Mesenteric fat pad (tissue), 1 donor: Measurements from ENCODE around the gene PCOLCE2. TPM values are rescaled to one million over a fixed set of nuclear protein-coding genes. Genes with fewer than 3 reads are reported as not detected.

ENCODE experiments used
- DNase-seq: peaks from one replicate; pipeline ENCODE4 v3.0.0-alpha.2; 2020; ENCODE audit warnings: low spot score
- long read RNA-seq: library from polyadenylated mRNA; unstranded; transcript quantifications from one replicate; pipeline ENCODE4 v2.0.0, GENCODE V29; 2020
- total RNA-seq: library from RNA; stranded (reverse); fragmentation: NEBNext Ultra II Directional; extraction: Animal tissue kit (Norgen Biotek cat#: 25700); gene quantifications from one replicate; pipeline ENCODE4 v1.2.1, GENCODE V29; 2021
- donor health status: DM: yes; HTN: yes; CAD: no.

The PCOLCE2 gene, protein sequence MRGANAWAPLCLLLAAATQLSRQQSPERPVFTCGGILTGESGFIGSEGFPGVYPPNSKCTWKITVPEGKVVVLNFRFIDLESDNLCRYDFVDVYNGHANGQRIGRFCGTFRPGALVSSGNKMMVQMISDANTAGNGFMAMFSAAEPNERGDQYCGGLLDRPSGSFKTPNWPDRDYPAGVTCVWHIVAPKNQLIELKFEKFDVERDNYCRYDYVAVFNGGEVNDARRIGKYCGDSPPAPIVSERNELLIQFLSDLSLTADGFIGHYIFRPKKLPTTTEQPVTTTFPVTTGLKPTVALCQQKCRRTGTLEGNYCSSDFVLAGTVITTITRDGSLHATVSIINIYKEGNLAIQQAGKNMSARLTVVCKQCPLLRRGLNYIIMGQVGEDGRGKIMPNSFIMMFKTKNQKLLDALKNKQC
- 255 TPM for total RNA-seq
- long read RNA-seq, transcript PCOLCE2-201 (9 exons, 2,021 nt), result major isoform, 986 of 1,065 reads
- long read RNA-seq, partial matches to known transcripts, result 33 of 1,065 reads
- long read RNA-seq, other reads (novel, unspliced or antisense), result 42 of 1,065 reads

DNA sequence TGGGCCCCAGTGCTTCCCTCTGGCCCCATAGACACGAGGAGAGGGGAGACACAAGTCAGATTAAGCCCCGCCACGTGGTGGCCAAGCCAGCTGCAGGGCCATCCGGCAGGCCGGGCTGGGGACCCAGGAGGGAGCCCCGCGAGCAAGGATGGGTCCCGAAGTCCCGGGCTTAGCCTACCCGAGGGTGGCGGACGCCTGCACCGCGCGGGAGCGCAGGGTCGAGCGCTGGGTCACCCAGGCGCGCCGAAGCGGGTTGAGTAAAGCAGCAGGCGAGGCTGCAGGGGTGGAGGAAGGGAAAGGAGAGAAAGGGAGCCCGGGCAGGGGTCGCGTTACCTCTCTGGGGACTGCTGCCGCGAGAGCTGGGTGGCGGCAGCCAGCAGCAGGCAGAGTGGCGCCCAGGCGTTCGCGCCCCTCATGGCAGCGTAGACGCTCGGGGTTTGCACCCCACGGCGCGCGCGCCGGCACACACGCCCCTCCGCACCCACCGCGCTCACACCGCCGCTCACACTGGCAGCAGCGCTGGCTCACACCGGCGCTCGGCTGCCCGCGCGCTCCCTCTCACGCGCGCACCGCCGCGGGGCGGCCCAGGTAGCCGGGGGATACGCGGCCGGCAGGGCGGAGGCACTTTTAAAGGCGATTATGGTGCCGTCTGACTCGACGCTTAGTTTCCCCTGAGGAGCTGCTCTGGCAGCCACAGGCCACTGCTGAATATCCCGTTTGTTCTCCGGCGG is at the start of gene PCOLCE2:
Gene PCOLCE2, minus strand, starts transcription at position 603 of the 731 bp plus-strand sequence. Its CDS starts 187 bp downstream, at position 416.
- no peak for DNase-seq

DNA sequence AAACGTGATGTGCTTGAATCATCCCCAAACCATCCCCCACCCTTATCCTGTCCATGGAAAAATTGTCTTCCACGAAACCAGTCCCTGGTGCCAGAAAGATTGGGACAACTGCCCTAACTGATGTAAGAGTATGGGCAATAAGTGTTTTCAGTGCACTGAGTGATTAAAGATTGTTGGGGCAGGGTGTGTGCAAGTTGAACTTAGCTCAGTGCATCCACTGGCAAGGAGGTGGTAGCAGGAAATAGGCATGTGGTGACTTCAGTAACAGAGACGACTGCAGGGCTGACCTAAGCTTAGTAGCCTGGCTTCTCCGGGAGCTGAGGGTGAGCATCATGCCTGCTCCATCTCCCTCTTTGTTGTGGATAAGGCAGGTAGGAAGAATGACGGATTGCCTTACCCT is 47.1 kb upstream of the PCOLCE2 start:
- no peak for DNase-seq

DNA sequence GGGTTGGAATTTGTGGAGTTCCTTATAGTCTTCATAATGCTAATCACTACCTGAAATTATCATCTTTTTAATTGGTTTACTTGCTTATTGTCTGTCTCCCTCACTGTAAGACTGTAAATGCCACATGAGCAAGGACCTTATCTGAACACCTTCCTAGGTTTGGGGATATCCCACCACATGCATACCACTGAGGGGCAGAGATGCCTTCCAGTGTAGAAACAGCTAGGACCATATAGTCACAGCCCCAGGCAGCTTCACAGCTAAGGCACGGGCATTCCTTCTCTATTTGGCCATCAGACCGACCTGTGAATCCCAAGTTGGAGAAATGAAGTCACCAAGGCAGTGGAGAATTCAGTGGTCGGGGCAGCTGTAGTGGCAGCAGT is 46.0 kb upstream of the PCOLCE2 start:
- DNase-seq, result no peak

DNA sequence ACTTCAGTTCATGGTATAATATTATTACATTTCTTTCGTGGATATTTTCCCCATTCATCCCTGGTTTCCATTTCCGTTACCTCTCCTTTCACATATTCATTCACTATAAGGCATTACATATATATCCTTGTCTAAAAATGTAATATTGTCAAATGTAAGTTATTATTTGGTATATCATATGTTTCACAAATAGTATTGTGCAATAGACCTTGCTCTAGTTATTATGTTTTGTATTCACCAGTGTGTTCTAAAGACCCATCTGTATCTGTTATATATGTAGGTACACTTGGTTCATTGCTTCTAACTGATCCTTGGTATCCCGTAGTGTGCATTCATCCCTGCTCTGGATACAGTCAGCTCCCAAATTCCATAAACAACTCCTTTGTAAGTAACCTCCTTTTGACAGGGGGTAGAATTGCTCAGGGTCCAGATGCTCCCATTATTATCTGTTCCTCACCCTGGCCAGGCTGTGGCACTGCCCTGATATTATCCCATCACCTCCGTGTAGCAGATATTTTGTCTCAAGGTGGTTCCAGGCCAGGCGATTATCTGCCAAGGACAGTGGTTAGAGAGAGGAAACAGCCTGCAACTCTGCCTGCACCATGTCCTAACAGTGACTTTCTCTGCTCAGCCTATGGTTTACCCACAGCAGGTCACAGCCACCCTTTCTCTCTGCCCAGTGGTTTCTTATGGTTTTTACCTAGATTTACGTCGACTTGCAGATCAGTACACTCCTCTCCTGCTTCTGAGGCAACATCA is 45.4 kb upstream of the PCOLCE2 start:
- DNase-seq, result no peak

DNA sequence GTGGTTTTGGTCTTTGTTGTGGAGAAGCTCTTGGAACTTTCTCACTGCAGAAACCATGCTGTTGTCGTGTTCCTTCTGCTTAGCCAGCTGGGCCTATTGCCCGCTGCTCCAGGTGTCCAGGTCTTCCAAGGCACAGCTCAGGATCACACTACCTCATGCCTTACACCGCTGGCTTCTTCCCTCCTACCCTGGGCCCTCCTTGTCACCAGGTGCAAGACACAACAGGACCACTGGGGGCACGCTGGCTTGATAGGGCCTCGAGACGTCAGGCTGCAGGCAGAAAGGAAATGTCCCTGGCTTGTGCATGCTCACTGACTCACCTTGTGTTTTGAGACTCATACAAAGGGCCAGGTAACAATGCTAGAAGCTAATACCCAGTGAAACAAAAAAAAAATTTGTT is 42.3 kb upstream of the PCOLCE2 start:
- no peak for DNase-seq

DNA sequence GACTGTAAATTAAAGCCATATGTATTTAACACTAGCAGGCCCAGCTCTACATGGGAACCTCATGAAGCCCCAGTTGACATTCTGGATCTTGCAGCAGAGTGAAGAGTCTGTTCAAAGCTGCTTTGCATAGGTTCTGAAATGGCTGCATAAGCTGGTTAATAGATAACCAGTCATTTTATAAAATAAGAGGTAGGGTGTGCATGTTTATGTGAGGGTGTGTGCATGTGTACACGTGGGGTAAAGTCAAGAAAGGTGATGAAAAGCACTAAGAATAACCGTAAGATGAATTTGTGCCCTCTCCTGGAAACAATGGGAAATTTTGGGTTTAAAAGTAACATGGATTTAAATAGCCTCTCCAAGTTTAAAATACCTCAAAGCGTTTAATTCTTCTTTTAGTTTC is 41.6 kb upstream of the PCOLCE2 start:
- no peak for DNase-seq

DNA sequence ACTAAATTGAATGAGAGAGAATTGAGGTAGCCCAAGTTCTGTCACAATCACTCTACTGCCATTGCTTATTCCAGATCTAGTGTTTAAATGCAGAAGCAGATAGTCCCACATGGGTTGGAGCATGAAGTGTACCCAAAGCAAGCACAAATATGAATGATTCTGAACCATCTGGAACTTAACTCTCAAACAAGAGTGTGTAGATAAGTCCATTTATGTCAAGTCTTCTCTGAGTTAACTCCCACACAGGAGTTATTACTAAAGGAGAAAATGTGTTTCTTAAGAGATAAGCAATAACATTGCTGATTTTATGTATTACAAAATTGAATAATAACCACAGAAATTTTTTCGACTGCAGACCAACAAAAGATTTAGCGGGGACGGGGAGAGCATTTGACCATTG is 41.0 kb upstream of the PCOLCE2 start:
- no peak for DNase-seq

DNA sequence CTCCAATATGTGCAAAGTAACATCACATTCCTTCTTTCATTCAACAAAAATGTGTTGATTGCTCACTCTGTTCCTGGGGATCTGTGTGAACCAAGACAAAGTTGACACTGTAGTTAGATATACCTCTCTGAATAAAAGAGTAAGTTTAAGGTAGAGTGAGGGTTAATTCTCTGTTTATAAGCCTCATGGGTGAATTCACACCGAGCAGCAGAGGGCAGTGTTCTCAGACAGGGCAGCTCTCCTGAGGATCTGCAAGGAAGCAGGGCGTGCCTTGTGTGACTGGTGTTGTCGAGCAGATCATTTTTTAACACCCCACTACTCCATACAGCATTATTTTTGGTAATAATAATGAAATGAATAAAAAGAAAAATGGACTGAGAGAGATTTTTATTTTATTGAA is 40.2 kb upstream of the PCOLCE2 start:
- no peak for DNase-seq

DNA sequence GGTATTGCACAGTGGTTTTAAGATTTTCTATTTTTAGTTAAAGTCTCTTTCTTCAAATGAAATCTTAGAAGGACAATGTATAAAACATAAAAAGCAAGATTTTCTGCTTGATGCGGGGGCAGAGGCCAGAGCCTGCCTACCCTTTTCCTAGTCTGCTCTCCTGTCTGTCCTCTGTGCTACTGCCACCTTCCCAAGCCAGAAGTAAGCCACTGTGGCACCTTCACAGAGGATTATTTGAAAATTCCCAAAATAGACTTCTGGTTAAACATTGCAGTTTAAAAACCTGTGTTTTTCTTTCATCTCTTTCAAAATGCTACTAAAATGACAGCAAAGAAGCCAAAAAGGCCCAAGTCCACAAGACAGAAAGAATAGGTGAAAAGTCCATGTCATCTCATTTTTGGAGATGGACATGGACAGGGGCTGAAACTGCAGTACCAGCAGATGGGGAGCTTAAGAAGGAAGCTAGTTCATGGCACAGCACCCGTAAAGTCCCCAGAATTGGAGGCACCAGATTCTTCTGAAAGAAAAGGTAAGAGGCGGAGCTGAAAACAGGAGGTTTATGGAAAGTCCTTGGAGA is 37.6 kb upstream of the PCOLCE2 start:
- no peak for DNase-seq

DNA sequence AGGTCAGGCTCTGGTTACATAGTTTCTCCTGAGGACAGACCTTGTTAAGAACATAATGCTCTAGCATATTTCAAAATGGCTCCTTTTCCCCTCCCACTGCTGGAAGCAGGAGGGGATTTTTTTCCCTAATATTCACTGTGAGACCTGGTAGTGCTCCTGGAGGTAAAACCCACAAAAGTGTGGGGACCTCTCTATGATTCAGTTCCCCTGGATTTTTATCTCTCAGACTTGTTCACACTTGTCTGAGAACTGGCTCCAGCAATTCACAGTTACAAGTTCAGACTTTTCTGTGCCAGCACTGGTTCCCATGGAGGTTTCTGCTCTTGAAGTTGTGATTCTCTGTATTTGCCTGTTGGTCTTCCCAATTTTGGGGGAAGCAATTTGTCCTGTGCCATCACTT is 36.3 kb upstream of the PCOLCE2 start:
- DNase-seq, result no peak

DNA sequence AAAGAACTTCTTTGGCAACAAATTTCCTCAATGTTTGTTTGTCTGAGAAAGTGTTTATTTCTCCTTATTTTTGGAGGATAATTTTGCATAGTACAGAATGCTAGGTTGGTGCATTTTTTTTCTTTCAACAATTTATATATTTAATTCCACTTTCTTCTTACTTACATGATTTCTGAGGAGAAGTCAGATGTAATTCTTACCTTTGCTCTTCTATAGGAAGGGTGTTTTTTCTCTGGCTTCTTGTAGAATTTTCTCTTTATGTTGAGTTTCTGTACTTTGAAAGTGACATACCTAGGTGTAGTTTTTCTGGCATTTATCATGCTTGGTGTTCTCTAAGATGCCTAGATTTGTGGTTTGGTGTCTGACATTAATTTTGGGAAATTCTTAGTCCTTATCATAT is 34.8 kb upstream of the PCOLCE2 start:
- DNase-seq, result no peak

DNA sequence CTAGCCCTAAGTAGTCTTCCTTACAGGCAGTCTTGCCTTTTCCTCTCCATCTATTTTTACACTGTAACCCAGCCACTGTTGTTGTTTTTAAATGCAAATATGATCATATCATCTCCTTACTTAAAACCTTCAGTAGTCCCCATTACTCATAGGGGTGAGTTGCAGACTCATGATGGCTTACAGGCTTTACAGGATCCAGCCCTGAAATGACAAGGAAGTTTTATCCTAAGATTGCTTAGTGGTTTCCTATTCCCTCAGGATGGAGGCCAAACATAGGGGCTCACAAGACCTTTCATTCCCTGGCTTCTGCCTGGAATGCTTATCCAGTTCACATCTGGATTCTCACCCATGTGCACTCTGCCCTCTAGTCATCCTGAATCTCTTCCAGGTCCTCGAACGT is 27.7 kb upstream of the PCOLCE2 start:
- no peak for DNase-seq

DNA sequence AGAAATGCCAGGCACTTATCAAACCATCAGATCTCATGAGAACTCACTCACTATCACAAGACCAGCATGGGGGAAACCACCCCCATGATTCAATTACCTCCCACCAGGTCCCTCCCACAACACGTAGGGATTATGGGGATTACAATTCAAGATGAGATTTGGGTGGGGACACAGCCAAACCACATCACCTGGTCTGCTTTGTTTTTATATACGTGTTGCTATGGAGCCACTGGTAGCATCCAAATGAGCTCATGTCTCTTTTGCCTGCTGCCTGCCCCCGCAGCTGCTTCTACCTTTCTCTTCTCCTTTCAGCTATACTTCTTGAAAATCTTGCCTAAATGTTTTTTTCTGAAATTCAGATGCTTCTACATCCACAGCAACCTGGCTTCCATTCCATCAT is 26.8 kb upstream of the PCOLCE2 start:
- DNase-seq, result no peak

DNA sequence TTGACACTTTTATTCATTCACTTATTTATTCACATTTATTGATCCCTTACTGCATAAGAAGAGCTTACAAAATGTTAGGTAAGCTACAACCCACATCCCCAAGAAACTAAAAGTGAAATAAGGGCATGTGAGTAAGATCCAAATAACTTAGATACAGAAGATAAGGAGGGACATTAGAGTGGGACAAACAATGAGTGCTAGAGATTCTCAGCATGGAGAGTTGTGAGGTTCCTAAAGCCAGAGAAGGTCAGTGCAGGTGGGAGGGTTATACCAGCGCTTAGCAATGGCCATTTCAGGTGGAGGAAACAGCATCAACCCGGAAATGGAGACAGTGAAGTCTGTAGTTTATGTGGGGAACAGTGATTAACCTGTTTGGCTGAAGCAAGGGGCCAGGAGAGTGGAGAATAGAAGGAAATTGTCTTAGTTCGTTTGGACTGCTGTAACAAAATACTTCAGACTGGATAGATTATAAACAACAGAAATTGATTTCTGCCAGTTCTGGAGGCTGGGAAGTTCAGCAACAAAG is 25.5 kb upstream of the PCOLCE2 start:
- DNase-seq, result no peak

DNA sequence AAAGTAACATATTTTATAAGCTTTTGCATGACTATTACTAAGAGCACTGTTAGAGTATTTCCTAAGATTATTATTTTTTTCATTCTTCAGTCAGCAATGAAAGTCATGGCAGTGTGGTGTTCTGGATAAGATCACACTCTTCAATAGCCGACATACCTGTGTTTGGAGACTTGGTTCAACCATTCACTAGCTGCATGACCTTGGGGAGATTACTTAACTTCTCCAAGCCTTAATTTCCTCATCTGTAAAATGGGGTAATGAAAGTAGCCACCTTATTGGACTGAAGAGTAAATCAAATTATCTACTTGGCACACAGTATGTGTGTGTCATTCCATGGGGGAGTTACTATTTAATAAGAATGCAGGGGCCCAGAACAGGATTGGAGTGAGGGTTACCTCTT is 24.5 kb upstream of the PCOLCE2 start:
- DNase-seq, result no peak

DNA sequence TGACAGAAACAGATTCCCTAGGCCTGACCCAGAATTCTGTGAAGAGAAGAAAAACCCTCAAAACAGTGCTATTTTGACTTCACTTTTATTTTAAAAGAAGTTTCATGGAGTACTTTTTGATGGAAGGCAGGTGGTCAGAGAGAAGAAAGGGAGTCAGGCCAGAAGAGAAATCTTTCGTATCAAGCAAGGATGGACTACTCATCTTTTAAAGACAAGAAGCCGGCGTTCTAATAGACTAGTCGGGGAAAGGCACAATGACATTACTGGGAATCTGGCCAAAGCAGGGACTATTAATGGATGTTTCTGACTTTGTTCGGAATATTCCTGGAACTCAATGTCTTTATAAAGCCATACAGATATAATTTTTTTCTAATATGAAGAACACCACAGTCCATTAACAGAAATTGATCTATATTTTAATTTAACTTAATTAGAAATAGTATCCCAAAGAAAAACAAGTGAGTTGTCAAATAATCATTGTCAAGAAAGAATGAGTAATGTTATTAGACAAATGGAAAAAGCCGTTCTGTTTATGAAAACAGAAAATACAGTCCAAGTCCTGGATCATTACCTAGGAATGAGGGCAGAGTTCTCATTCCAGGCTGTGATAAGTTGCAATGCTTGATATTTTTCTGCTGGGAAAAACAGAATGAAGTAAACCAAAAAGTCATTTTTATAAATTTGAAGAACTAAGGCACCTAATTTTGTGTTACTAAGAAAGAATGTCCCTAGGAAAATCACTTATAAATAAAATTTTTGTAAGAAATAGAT is 23.7 kb upstream of the PCOLCE2 start:
- DNase-seq, result no peak

DNA sequence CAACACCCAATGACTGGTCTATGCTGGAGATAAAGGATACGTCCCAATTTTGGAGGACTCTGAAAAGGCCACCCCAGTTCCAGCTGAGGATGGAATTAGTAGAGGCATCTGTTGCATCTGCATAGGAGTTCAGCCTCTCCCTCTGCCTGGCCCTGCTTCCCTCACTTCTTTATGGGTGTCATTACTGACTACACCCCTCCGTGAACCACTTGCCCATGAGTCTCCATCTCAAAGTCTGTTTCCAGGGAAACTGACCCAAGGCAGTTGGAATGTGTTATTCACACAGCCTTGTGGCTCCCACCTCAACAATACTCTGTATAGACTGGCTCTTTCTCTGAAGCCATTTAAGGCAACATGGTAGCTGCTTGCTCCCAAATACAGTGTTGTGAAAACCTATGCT is 21.4 kb upstream of the PCOLCE2 start:
- no peak for DNase-seq

DNA sequence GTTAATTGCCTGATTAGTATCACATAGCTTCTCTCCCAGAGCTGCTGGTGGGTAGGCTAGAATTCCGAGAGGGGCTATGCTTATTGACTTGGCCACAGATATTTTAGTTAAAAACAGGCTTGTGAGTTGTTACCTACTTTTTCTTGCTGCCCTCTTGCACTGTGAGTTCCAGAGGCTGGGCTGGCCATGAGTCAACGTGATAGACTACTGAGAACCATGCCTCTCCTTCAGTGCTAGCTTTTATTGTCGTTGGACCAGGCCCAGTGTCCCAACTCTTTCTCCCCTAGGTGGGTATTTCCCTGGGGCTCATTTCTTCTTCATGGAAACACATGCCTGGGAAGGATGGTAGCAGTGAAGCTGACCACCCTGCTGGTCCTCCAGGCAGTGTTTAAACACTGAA is 20.4 kb upstream of the PCOLCE2 start:
- DNase-seq, result no peak

DNA sequence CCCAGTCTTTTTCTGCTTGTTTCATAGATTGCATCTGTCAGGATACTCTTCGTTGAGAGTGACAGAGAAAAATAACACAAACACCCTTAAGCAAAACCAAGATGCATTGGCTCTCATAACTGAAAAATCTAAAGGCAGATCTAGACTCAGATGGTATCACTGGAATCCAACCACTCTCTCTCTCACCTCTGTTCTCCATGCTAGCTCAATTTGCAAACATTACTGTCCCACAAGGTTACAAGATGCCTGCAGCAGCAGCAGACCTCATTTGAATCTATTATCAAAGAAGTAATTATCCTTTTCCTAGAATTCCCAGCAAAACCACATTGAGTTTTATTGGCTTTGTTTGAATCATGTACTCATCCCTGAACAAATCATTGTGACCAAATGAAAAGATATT is 19.1 kb upstream of the PCOLCE2 start:
- no peak for DNase-seq

DNA sequence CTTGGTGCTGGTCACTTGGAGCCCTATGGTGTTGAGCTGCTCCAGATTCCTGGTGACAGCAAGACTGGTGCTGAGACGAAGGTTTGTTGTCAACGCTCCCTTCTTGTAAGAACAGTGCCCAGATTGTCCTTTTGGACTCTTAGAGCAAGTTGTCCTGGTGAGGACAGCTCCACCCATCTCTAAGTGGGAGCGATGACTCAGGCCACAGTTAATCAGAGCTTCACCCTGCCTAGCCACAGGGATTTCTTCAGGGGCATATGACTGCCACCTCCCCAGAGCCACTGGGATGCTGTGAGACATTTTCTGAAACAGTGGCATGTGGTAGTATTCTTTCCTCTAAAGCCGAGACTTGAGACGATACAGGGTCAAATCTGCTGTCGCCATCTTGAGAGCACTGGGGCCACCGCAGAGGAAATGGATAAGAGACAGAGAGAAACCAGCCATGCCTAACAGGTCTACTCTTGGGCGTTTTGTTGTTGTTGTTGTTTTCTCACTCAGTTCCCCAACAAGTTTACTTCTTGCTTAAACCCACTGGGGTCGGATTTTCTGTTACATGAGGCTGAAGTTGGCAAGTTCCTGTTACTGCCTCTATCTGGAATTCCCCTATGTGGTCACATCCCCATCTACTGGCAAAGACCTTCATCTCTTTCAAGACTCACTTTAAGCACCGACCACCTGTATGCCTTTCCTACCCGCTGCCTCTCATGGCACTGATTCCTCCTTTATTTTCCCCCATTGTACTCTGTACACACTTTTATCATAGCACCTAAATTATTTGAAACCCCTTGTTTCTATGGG is 16.0 kb upstream of the PCOLCE2 start:
- no peak for DNase-seq
